GM18517 (cell line): ENCODE data around the gene CABYR.
"Not testable (repeated sequence)": the region's sequence is repeated elsewhere in the genome, so short reads cannot be mapped to it uniquely, and the experiment has no call there.

Experiments used
- ATAC-seq: cut with Tn5 transposase; IDR thresholded peaks from one replicate; pipeline ENCODE4 v1.9.1; 2021; ENCODE audit warnings: mild to moderate bottlenecking, moderate library complexity; ENCODE audit not compliant: unreplicated experiment

The CABYR gene

DNA sequence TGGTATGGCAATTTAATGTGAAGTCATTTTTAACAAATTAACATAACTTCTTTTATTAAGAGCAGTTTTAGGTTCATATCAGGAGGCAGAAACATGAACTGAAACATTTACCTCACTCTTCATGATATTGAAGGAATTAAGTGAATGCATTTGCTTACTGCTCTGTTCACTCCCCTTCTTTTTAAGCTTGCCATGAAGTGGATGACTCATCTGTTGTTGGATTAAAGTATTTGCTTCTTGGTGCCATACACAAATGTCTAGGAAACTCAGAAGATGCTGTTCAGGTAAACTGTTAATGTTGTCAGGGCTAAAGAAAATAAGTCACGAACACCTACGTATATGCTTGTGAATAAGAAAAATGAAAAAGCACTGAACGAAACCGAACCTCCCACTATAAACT is 10.2 kb upstream of the CABYR start:
- ATAC-seq: no peak

DNA sequence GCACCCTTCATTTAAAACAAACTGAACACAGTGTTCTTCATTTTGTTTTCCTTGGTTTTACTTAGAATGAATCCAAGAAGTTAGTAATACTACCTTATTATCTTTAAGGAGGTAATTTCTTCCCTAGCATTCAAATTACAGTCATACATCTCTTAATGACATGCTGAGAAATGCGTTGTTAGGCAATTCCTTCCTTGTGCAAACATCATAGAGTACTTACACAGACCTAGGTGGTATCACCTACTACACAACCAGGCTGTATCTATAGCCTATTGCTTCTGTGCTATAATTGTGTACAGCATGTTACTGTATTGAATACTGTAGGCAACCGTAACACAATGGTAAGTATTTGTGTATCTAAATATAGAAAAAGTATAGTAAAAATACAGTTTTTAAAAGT is 8.4 kb upstream of the CABYR start:
- ATAC-seq: no peak

GRCh38 chr18:24136967-24137373 is 1.9 kb upstream of the CABYR start:
- ATAC-seq: no peak

DNA sequence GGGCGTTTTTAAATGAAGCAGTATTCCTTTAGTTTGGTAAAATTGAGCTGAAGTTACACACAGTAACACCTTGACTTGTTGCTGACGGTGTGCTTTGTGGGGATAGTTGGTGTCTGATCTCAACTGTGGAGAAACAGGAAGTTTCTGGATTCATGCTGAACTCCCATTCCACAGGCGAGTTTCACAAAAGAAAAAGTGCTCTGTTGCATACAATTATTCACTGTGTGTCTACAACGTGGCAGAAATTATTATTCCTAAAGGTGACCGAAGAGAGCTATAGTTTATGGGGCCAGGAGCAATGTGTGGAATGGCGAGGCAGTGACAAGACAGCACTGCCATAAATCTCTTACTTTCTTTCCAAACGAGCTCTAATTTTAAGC is 463 bp upstream of the CABYR start:
- no peak for ATAC-seq

DNA sequence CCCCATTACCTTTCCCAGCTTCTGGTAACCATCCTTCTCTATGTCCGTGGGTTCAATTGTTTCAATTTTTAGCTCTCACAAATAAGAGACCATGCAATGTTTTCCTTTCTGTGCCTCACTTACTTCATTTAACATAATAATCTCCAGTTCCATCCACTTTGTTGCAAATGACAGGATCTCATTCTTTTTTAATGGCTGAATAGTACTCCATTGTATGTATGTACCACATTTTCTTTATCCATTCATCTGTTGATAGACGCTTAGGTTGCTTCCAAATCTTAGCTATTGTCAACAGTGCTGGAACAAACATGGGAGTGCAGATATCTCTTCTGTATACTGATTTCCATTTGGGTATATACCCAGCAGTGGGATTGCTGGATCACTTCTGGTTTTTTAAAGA is 1.8 kb downstream of the CABYR start:
- ATAC-seq: no peak

- ATAC-seq: no peak
These were observed 3.5 kb downstream of the CABYR start for GRCh38 chr18:24142376-24142775.

GRCh38 chr18:24149591-24149990 is 10.7 kb downstream of the CABYR start:
- ATAC-seq: not testable (repeated sequence)

DNA sequence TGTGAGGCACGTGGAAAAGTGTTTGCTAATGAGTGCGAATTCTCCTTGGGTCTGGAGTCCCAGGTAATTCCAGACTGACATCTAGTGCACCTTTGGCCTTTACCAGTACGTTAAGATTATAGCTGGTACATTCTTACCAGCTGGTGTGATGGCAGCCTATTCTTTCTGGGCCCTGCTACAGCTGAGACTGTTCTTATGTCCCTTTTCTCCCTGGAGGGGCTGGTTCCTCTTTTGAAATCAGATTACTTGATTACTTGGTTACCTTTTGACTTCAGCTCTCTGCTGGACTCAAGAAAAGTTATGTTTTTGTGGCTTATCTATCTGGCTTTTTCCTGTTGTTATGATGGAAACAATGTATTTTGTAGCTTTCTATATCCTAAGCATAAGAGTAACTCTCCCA is 14.5 kb downstream of the CABYR start:
- no peak for ATAC-seq

GRCh38 chr18:24157855-24158254 is 19.0 kb downstream of the CABYR start:
- no peak for ATAC-seq

GRCh38 chr18:24160086-24160485 is 21.2 kb downstream of the CABYR start:
- no peak for ATAC-seq

DNA sequence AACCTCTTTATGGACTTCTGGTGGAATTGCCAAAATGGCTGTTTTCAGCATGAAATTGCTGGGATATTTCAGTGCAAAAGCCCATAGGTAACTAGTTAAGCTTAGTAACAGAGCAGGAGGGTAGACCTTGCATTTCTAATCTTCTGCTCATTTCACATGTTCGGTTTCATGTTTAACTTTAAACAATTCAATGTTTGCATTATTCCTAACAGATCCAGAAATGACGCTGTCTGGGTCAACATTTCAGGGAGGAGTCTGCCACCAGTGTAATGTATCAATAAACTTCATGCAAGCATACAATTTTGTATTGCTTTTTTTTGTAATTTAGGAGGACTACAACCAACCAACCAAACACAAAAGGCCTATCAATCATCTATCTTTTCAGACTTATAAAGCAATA is 22.4 kb downstream of the CABYR start:
- ATAC-seq: no peak

- no peak for ATAC-seq
These were observed 29.6 kb downstream of the CABYR start for GRCh38 chr18:24168496-24168895.

DNA sequence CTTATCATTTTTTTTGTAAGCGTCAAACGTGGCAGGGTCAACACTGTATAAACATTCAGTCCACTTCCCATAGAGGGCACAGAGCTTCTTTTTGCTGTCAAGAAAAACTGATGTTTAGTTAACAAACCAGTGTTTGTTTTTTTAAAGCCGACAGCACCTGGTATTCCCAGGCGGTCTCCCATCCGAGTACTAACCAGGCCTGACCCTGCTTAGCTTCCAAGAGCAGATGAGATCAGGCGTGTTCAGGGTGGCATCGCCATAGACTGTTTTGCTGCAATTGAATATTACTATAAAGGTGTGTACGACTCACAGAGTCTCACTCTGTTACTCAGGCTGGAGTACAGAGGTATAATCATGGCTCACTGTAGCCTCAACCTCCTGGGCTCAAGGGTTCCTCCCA is 31.5 kb downstream of the CABYR start:
- ATAC-seq: no peak

DNA sequence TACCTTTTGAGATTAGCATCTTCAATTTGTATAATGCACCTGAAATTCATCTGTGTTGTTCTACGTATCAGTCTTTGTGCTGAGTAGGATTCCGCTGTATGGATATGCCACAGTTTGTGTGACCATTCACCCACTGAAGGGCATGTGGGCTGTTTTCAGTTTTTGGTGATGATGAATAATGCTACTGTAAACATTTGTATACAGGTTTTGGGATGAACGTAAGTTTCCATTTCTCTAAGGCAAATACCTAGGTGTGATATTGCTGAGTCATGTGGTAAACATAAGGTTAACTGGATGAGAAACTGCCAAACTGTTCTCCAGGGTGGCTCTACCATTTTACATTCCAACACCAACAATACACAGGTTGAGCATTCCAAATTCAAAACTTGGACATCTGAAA is 35.1 kb downstream of the CABYR start:
- ATAC-seq: no peak

DNA sequence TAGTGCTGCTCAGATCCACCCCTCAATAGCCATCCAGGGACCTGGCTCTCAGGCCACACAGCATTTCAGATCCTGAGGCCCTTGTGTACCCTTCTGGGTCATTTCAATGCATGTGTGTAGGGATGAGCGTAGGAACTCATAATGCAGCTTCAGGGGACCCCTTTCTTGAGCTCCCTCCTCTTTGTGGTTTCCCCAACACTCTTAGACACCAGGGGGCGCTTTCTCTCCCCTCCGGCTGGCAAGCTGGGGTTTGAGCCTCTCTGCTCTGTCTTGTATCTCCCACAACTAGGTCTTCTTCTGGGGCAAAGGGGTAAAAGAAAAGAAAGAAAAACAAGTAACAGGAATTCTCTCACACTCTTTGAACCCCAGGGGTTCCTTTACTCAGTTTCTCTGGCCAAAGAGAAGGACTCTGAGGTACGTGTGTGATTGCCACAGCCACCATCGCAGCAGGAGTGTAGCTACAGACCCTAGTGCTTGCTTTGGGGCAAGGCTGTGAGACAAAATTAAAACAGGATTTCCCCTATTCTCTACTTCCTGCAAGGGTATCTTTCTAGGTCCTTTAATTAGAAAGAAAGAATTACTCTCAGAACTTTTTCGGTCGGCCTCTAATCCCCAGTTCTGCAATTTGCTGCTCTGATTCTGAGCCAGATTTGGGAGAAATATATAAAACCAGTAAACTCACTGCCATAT is 38.0 kb downstream of the CABYR start:
- peak; percentile 89 for ATAC-seq

DNA sequence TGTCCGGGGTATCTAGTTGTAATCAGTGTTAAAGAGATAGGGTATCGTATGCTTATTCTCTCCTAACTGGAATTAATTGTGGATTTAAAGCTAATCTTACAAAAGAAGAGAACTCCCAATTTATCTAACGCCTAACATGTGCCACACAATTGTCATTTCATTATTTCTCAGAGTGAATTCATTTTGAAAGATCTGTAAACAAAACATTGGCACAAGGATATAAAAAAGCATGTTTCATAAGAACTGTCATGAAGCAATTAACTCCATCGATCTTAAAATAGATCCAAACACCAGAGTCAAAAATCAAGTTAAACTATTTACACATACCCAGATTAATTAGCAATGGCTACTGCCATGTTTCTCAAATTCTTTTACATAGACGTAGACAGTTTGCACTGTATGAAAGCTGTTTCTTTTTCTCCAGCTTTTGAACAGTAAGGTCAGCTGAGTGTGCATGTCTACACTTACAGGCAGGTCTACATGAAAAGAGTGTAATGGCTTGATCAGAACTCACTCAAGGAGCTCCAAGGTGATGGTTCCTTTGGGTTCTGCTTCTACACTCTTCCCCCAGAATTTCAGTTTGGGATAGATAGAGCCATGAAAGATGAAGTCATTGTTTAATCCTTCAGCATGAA is 38.8 kb downstream of the CABYR start:
- no peak for ATAC-seq

GRCh38 chr18:24180048-24180447 is 41.2 kb downstream of the CABYR start:
- ATAC-seq: no peak

- ATAC-seq: no peak
These were observed 42.9 kb downstream of the CABYR start for GRCh38 chr18:24181806-24182205.

GRCh38 chr18:24185805-24186204 is 46.9 kb downstream of the CABYR start:
- no peak for ATAC-seq

GRCh38 chr18:24187049-24187448 is 48.2 kb downstream of the CABYR start:
- ATAC-seq: peak; percentile 62

DNA sequence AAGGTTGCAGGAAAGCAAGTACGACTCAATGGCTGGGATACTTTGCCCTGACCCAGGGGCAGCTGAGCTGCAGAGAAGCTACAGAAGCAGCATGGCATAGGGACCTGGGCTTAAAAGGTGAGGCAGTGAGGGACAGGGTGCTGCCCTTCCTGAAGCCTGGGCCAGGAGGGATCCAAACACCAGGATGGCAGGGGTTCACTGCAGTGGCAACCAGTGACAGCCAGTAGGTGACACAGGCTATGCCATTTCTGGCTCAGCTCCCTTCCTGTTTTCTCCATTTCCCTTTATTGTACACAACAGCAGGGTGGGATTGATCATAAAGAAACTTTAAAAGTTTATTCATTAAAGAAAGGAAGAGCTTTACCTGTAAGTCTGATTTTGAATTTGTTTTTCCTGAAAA is 48.8 kb downstream of the CABYR start:
- ATAC-seq: no peak

GRCh38 chr18:24188120-24188519 is 49.3 kb downstream of the CABYR start:
- no peak for ATAC-seq

DNA sequence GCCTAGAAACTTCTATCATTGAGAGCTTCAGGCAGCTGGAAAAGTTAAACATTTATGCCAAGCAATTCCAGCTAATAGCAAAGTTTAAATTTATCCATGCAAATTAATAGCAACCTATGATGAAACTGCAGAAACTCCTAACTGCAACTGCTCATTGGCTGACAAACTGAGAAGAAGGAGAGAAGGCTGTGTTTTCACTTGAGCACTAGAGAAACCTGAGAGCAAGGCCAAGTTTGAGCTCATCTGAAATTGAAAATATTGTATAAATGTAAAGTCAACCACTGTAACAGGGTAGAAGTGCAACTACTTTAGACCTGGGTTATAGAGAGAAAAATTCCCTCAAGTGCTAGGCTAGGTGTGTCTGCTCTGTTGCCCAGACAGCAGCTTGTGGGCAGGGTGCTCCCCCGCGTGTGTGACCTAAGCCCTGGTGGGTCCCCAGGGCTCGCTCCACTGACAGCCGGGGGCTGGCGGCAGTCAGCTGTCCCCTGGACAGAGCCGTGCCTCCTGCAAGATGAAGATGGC is 50.2 kb downstream of the CABYR start:
- ATAC-seq: peak; percentile 78
